ENCODE data around the gene MLST8. TPM values are rescaled to one million over a fixed set of nuclear protein-coding genes. Genes with fewer than 3 reads are reported as not detected.

The MLST8 gene
- total and polyA plus RNA-seq, 2 of the 8 experiments (the other 6 are each of a cell fraction or from before 2014, with no cell fraction given) = 67.6 to 321 TPM

DNA sequence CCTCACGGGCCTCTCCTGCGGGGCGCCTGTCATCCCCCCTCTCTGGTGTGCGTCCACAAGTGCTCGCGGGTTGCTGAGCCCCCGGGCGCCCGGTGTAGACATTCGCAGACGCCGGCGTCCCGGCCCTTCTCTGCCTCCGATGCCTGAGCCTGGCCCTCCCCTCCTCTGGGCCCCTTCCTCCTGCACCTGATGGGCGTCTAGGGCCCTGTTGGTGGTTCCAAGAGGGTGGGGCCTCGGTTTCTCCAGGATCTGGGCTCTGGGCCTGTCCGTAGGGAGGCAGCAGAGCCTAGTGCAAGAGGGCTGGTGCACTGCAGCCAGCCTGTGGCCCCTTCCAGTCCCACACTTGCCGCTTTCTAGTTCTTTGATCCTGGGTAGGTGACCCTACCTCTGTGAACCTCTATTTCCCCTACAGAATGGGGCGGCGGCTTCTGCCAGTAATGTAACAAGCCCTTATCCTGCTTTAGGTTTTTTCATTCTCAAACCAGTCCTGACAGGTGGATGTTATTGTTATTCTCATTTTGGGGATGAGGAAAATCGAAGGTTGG, 18.8 kb downstream of the MLST8 start:
- no peak overlapping the region for H3K4ac ChIP-seq (replicated peaks; ENCODE audit: insufficient read length, low read depth, low read length)
- H2BK15ac ChIP-seq (ENCODE audit: low read length) = no peak overlapping the region
- H3K14ac ChIP-seq (ENCODE audit: insufficient read length) = no peak overlapping the region
- 15% methylated on average over 22 of the region's 22 CpGs; no CpG with 5 or more reads in 1 of the 2 experiments for WGBS, 2 experiments (ENCODE audit: extremely low coverage in 1 of 2, insufficient coverage in 1 of 2, insufficient read length in 1 of 2, insufficient replicate concordance in 2 of 2, low coverage in 1 of 2, low lambda C conversion rate in 2 of 2, missing lambda C conversion rate in 1 of 2)
- FAIRE-seq (no peak), DNase-seq (ENCODE audit: low read depth in 1 of 2, low spot score in 2 of 2) (no peak)
- H3K9ac ChIP-seq (replicated peaks in 1 of 4; ENCODE audit: extremely low read depth in 1 of 4, low read depth in 3 of 4, low read length in 3 of 4) = peak overlapping the region; percentile 80 to 91 (median 84)
- H4K91ac ChIP-seq (replicated peaks; ENCODE audit: insufficient read length, low read length) = no peak overlapping the region
- H3K27ac ChIP-seq (ENCODE audit: low read depth, low read length) = peak overlapping the region; percentile 77; the same call in 1 of the 2 replicates
- H3K56ac ChIP-seq (replicated peaks; ENCODE audit: insufficient read length, low read depth, low read length) = peak overlapping the region; percentile 46
- H2BK5ac ChIP-seq (ENCODE audit: low read depth, low read length) = no peak overlapping the region
- no peak overlapping the region for H2AK5ac ChIP-seq (ENCODE audit: low read depth, low read length)
- H3K4me3 ChIP-seq (ENCODE audit: extremely low read depth in 1 of 4, insufficient read depth in 2 of 4, low read depth in 3 of 4, low read length in 4 of 4) = peak overlapping the region; percentile 67 to 93 (median 80)
- H2AFZ ChIP-seq (ENCODE audit: low read length) = no peak overlapping the region
- peaks cover 3% of the 10 kb centered on the region; the same call in 1 of the 2 replicates for H3K79me1 ChIP-seq (ENCODE audit: low read depth, low read length)
- H3K23ac ChIP-seq (ENCODE audit: insufficient read length) = no peak overlapping the region
- peaks cover 3 to 29% of the 10 kb centered on the region in 2 experiments; a peak in 2 of 4 replicates for H3K79me2 ChIP-seq (ENCODE audit: control insufficient read depth in 1 of 2, insufficient read depth in 2 of 2, low read length in 2 of 2)
- H4K8ac ChIP-seq (ENCODE audit: extremely low read depth, insufficient read depth, low read length) = peak overlapping the region; percentile 90
- POLR2A ChIA-PET (ENCODE audit: partially characterized antibody) = interaction anchor here (1.0 to 5.3 kb wide), 10 partner anchors 9 to 77 kb away, joined by 3 to 44 read pairs (median 8); partner anchors contain the start of genes BRICD5, DNASE1L2, ECI1 and PGP
- H3K27me3 ChIP-seq (replicated peaks in 1 of 4; ENCODE audit: control insufficient read depth in 3 of 4, extremely low read depth in 1 of 4, insufficient read depth in 3 of 4, low read length in 3 of 4) = no peaks in the 10 kb centered on the region
- CTCF ChIA-PET (ENCODE audit: partially characterized antibody) = interaction anchor here (1.0 kb wide), 1 partner anchor 29 kb away, joined by 3 read pairs; no protein-coding TSS in a partner anchor
- peaks cover 0 to 6% (median 0%) of the 10 kb centered on the region in 4 experiments; a peak in 1 of 8 replicates for H3K36me3 ChIP-seq (ENCODE audit: control insufficient read depth in 2 of 4, insufficient read depth in 4 of 4, low read length in 3 of 4)
- H4K20me1 ChIP-seq (replicated peaks in 1 of 2; ENCODE audit: control insufficient read depth in 1 of 2, insufficient read depth in 2 of 2, low read length in 2 of 2) = peaks cover 7 to 11% of the 10 kb centered on the region in 2 experiments
- no peaks in the 10 kb centered on the region for H3K9me3 ChIP-seq (ENCODE audit: insufficient read depth in 2 of 2, low read depth in 1 of 2, low read length in 1 of 2)
- H2BK120ac ChIP-seq (replicated peaks; ENCODE audit: low read depth, low read length) = no peak overlapping the region
- no peak overlapping the region for H3K18ac ChIP-seq (ENCODE audit: extremely low read depth, low read length)
- peak overlapping the region; percentile 60 to 72 for H3K4me2 ChIP-seq (ENCODE audit: insufficient read depth in 1 of 2, low read depth in 2 of 2, low read length in 2 of 2)
- peak overlapping the region; percentile 19 for H4K5ac ChIP-seq (ENCODE audit: insufficient read length, low read depth, low read length)
- no peaks in the 10 kb centered on the region for H3K23me2 ChIP-seq (ENCODE audit: low read depth, low read length)
- H2BK20ac ChIP-seq (ENCODE audit: low read length) = no peak overlapping the region
- no peaks in the 10 kb centered on the region for H3K4me1 ChIP-seq (replicated peaks in 1 of 4; ENCODE audit: control insufficient read depth in 3 of 4, insufficient read depth in 4 of 4, low read length in 3 of 4)
- no peak overlapping the region for H2BK12ac ChIP-seq (ENCODE audit: low read depth, low read length)
- TF ChIP-seq PHF8 (conservative IDR thresholded peaks at IDR 0.05; ENCODE audit: low read depth, low read length) = peak; percentile 47; the same call in 1 of the 2 replicates
- TF ChIP-seq TCF12 (IDR thresholded peaks at IDR 0.05; ENCODE audit: low read depth, low read length) = no peak
- TF ChIP-seq RAD21 (IDR thresholded peaks at IDR 0.05 in 1 of 2, conservative IDR thresholded peaks at IDR 0.05 in 1 of 2; ENCODE audit: low read depth in 2 of 2, low read length in 2 of 2) = peak; percentile 7 to 12; a peak in 1 of 4 replicates
- TF ChIP-seq JUND (IDR thresholded peaks at IDR 0.05; ENCODE audit: low read length) = no peak

Measured in H1 (cell line).